ENCODE results near the gene TGIF1.

TGIF1 gene

DNA sequence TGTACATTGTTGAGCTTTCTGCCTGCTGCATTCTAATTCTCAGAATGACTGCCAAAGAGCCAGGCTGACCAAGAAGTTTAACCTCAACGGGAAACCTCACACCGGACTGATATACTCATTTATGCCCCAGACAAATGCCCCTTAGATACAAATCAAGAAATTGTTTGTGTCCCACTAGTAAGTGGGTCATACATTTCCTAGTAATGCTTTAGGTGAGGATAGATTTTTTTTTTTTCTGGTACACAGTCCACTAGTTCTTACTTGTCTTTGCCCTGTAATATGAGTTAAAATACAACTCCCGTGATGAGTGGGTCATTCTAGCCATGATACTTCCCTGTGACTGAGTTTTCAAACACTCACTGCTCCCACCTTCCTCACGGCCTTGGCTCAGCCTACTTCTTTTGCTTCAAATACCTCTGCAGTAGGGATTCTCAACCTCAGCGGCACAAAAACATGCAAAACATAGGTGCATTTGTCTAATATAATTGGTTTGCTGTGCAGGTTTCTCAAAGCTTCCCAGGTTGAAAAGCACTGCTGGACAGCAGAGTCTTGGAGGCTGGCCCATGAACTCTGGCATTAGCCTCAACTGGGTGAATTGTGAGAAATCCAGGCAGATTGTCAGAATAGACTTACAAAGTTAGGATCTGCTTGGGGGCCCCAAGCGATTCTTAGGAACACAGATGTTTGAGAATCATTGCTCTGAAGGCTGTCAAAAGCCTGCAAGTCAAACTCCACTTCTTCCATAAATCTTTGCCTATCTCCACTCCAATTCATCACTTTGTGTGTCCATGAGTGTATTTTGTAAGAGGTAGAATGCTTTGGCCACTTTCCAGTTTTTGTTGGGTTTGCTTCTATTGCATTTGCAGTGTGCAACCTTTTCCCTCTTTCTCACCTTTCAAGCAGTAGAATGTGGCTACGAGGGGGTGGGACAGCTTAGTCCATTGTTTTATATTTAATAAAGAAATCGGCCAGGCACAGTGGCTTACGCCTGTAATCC lies 35.5 kb downstream of the TGIF1 start:
- TF ChIP-seq, protein P1, sequence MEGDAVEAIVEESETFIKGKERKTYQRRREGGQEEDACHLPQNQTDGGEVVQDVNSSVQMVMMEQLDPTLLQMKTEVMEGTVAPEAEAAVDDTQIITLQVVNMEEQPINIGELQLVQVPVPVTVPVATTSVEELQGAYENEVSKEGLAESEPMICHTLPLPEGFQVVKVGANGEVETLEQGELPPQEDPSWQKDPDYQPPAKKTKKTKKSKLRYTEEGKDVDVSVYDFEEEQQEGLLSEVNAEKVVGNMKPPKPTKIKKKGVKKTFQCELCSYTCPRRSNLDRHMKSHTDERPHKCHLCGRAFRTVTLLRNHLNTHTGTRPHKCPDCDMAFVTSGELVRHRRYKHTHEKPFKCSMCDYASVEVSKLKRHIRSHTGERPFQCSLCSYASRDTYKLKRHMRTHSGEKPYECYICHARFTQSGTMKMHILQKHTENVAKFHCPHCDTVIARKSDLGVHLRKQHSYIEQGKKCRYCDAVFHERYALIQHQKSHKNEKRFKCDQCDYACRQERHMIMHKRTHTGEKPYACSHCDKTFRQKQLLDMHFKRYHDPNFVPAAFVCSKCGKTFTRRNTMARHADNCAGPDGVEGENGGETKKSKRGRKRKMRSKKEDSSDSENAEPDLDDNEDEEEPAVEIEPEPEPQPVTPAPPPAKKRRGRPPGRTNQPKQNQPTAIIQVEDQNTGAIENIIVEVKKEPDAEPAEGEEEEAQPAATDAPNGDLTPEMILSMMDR (IDR thresholded peaks at IDR 0.05) = no peak

GRCh38 chr18:3486512-3486911 lies 36.5 kb downstream of the TGIF1 start:
- TF ChIP-seq, protein P1 (IDR thresholded peaks at IDR 0.05) = no peak

- TF ChIP-seq, protein P1 (IDR thresholded peaks at IDR 0.05) = no peak
Observed at GRCh38 chr18:3489462-3489861, 39.5 kb downstream of the TGIF1 start.

DNA sequence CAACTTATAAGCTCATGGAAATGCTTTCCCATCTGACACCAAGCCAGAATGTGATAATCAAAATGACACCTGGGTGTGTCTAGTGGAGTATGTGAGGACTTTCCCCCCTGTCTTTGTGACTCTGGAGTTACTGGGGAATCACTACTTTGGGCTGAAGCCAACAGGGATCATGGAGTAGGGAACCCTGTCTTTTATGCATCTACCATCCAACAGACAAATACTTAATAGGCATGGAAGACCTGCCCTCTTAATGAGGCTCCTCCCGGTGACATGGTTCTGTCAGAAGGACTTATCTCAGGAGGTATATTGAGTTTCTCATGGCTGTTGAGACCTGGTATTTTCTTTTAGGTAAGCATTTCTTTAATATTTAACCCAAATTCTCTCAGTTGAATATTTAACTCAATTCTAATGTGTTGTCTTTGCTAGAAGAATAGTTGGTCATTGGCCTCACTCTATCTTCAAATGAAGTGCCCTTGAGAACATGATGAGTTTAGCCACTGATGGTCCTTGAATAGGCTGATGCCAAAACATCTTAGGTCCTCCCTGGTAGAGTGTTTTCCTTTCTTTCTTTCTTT lies 42.1 kb downstream of the TGIF1 start:
- TF ChIP-seq, protein P1 (IDR thresholded peaks at IDR 0.05) = no peak

DNA sequence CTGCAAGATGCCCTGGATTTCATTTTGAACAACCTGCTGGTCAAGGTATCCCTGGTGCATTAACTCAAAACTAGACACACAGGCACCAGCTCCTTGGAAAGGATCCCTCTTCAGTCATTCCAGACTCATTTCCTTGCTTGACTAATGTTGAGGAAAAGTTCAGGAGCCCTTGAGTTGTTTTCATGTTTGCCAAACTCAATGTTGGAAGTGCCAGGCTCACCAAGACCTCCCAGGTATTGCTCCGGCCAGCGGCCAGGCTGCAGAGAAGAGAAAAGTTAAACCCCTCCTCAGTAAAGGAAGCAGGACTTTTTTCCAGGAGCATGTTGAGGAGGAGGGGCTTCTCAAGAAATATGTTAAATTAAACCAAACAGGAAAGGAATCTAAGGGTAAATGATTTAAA lies 42.7 kb downstream of the TGIF1 start:
- TF ChIP-seq, protein P1 (IDR thresholded peaks at IDR 0.05) = no peak

- TF ChIP-seq, protein P1 (IDR thresholded peaks at IDR 0.05) = no peak
Observed at GRCh38 chr18:3493501-3494244, 43.7 kb downstream of the TGIF1 start.

GRCh38 chr18:3494245-3494526 lies 44.2 kb downstream of the TGIF1 start:
- TF ChIP-seq, protein P1 (IDR thresholded peaks at IDR 0.05) = no peak

Data from LNCAP (cell line).